Neural progenitor cell (in vitro differentiated cells): ENCODE data around the gene PPP6R1. TPM values are rescaled to one million over a fixed set of nuclear protein-coding genes. Genes with fewer than 3 reads are reported as not detected.
A peak's percentile ranks its signal among the peaks of the same experiment; 100 is the strongest.

Source experiments
- DNase-seq: peaks from one replicate; pipeline ENCODE4 v3.0.0-alpha.2; 2016; ENCODE audit warnings: low spot score
- H2AFZ ChIP-seq: fragments of 200-600 bp; sonication (generic); replicated peaks from 2 replicates; pipeline ENCODE4 v1.6.1; 2016; ENCODE audit warnings: antibody characterized with exemption
- H3F3A ChIP-seq: fragments of 200-600 bp; sonication (generic); 2 replicates; pipeline ENCODE4 v1.6.1; 2016; ENCODE audit warnings: antibody characterized with exemption, low read depth
- H3K27ac ChIP-seq: fragments of 200-600 bp; sonication (generic); 2 replicates; pipeline ENCODE4 v1.5.1; 2016; ENCODE audit warnings: mild to moderate bottlenecking
- H3K27me3 ChIP-seq: fragments of 200-600 bp; sonication (generic); 2 replicates; pipeline ENCODE4 v1.6.1; 2016; ENCODE audit warnings: mild to moderate bottlenecking, moderate library complexity
- H3K36me3 ChIP-seq: fragments of 200-600 bp; sonication (generic); 2 replicates; pipeline ENCODE4 v1.5.1; 2016
- H3K4me1 ChIP-seq: fragments of 200-600 bp; sonication (generic); 2 replicates; pipeline ENCODE4 v1.6.1; 2016; ENCODE audit warnings: mixed run types
- H3K4me2 ChIP-seq: fragments of 200-600 bp; sonication (generic); 2 replicates; pipeline ENCODE4 v1.6.1; 2016
- H3K4me3 ChIP-seq: fragments of 200-600 bp; sonication (generic); 2 replicates; pipeline ENCODE4 v1.5.1; 2016
- H3K79me2 ChIP-seq: fragments of 200-600 bp; sonication (generic); 2 replicates; pipeline ENCODE4 v1.6.1; 2016; ENCODE audit warnings: low read depth
- H3K9ac ChIP-seq: fragments of 200-600 bp; sonication (generic); 2 replicates; pipeline ENCODE4 v1.6.1; 2016
- H3K9me3 ChIP-seq: fragments of 200-600 bp; sonication (generic); 2 replicates; pipeline ENCODE4 v1.5.1; 2016; ENCODE audit warnings: low read depth
- H4K20me1 ChIP-seq: fragments of 200-600 bp; sonication (generic); 2 replicates; pipeline ENCODE4 v1.6.1; 2016; ENCODE audit warnings: low read depth
- H3K27ac Mint-ChIP-seq: 3 replicates; pipeline ENCODE4 v1.8.0; 2021; ENCODE audit warnings: mixed read lengths
- H3K27me3 Mint-ChIP-seq: 2 replicates; pipeline ENCODE4 v1.8.0; 2022; ENCODE audit warnings: low read depth, mild to moderate bottlenecking, inconsistent platforms, moderate library complexity, mixed read lengths; ENCODE audit not compliant: insufficient read depth
- H3K36me3 Mint-ChIP-seq: 3 replicates; pipeline ENCODE4 v1.8.0; 2021; ENCODE audit warnings: mixed read lengths
- H3K4me1 Mint-ChIP-seq: 3 replicates; pipeline ENCODE4 v1.8.0; 2021; ENCODE audit warnings: mixed read lengths
- H3K4me3 Mint-ChIP-seq: 3 replicates; pipeline ENCODE4 v1.8.0; 2021; ENCODE audit warnings: mild to moderate bottlenecking, moderate library complexity, mixed read lengths
- H3K9me3 Mint-ChIP-seq: 3 replicates; pipeline ENCODE4 v1.8.0; 2020; ENCODE audit warnings: mixed read lengths
- CTCF ChIP-seq: fragments of 200-600 bp; sonication (generic); IDR thresholded peaks from 2 replicates; pipeline ENCODE4 v1.5.1; 2017; ENCODE audit warnings: antibody characterized with exemption, mild to moderate bottlenecking
- EZH2 ChIP-seq: fragments of 200-600 bp; sonication (generic); IDR thresholded peaks from 2 replicates; pipeline ENCODE4 v1.6.1; 2017; ENCODE audit warnings: antibody characterized with exemption, mild to moderate bottlenecking, moderate library complexity
- EZH2phosphoT487 ChIP-seq: fragments of 200-600 bp; sonication (generic); IDR thresholded peaks from 2 replicates; pipeline ENCODE4 v1.6.1; 2017; ENCODE audit warnings: antibody characterized with exemption
- total RNA-seq: library from RNA; depleted of rRNA; stranded (reverse); fragments of >200 nt; gene quantifications from 2 replicates; pipeline ENCODE4 v1.2.3, GENCODE V29; 2015; ENCODE audit warnings: low replicate concordance

PPP6R1 gene
- total RNA-seq, 1 donor from 2014 or later = 13.1 TPM

GRCh38 chr19:55289117-55289796 is 30.4 kb upstream of the PPP6R1 start:
- Histone ChIP-seq H2AFZ (no peak overlapping the region), H3F3A (peaks cover 17% of the 10 kb centered on the region), H4K20me1 (peaks cover 5% of the 10 kb centered on the region), H3K4me2 (no peak overlapping the region), H3K9ac (no peak overlapping the region), H3K79me2 (peaks cover 16% of the 10 kb centered on the region), H3K9me3 (no peaks in the 10 kb centered on the region), H3K4me1 (peaks cover 8% of the 10 kb centered on the region), H3K27ac (no peak overlapping the region), H3K36me3 (no peaks in the 10 kb centered on the region), H3K4me3 (no peak overlapping the region), H3K27me3 (no peaks in the 10 kb centered on the region)
- Mint-ChIP-seq H3K27me3 (peaks cover 3% of the 10 kb centered on the region), H3K27ac (no peak overlapping the region), H3K9me3 (no peaks in the 10 kb centered on the region), H3K36me3 (peaks cover 14% of the 10 kb centered on the region), H3K4me3 (no peak overlapping the region), H3K4me1 (peaks cover 8% of the 10 kb centered on the region)
- TF ChIP-seq CTCF = no peak
- TF ChIP-seq EZH2 = no peak
- no peak for TF ChIP-seq EZH2phosphoT487
- no peak for DNase-seq

GRCh38 chr19:55287361-55288079 is 28.7 kb upstream of the PPP6R1 start:
- Histone ChIP-seq H3K9ac (no peak overlapping the region), H3K79me2 (peaks cover 19% of the 10 kb centered on the region), H3F3A (peaks cover 22% of the 10 kb centered on the region), H3K4me2 (no peak overlapping the region), H3K4me3 (no peak overlapping the region), H4K20me1 (peaks cover 5% of the 10 kb centered on the region), H3K4me1 (peaks cover 8% of the 10 kb centered on the region), H2AFZ (no peak overlapping the region), H3K36me3 (no peaks in the 10 kb centered on the region), H3K9me3 (no peaks in the 10 kb centered on the region), H3K27ac (no peak overlapping the region), H3K27me3 (no peaks in the 10 kb centered on the region)
- Mint-ChIP-seq H3K4me3 (peak overlapping the region; percentile 27), H3K4me1 (peaks cover 15% of the 10 kb centered on the region), H3K27me3 (peaks cover 5% of the 10 kb centered on the region), H3K27ac (no peak overlapping the region), H3K9me3 (no peaks in the 10 kb centered on the region), H3K36me3 (peaks cover 12% of the 10 kb centered on the region)
- DNase-seq = no peak
- no peak for TF ChIP-seq EZH2
- TF ChIP-seq CTCF = no peak
- TF ChIP-seq EZH2phosphoT487 = no peak

GRCh38 chr19:55285229-55285890 is 26.5 kb upstream of the PPP6R1 start:
- H3K4me1 ChIP-seq = peaks cover 8% of the 10 kb centered on the region
- peak overlapping the region; percentile 87 for H3K4me2 ChIP-seq
- H3K4me1 Mint-ChIP-seq = peaks cover 29% of the 10 kb centered on the region
- no peak for TF ChIP-seq CTCF
- no peak for TF ChIP-seq EZH2
- TF ChIP-seq EZH2phosphoT487 = no peak
- H3K9ac ChIP-seq = peak overlapping the region; percentile 85
- H3K27ac Mint-ChIP-seq = peak overlapping the region; percentile 87
- no peak overlapping the region for H2AFZ ChIP-seq
- H3K27ac ChIP-seq = peak overlapping the region; percentile 53
- no peaks in the 10 kb centered on the region for H3K9me3 ChIP-seq
- H3K9me3 Mint-ChIP-seq = no peaks in the 10 kb centered on the region
- peaks cover 4% of the 10 kb centered on the region for H3K27me3 Mint-ChIP-seq
- peaks cover 3% of the 10 kb centered on the region for H3K36me3 Mint-ChIP-seq
- H3F3A ChIP-seq = peaks cover 30% of the 10 kb centered on the region
- H3K79me2 ChIP-seq = peaks cover 19% of the 10 kb centered on the region
- H4K20me1 ChIP-seq = peaks cover 5% of the 10 kb centered on the region
- H3K36me3 ChIP-seq = no peaks in the 10 kb centered on the region
- DNase-seq = no peak
- no peaks in the 10 kb centered on the region for H3K27me3 ChIP-seq
- H3K4me3 Mint-ChIP-seq = peak overlapping the region; percentile 89
- peak overlapping the region; percentile 98 for H3K4me3 ChIP-seq
